HFFc6 (cell line): ENCODE measurements around the gene ZSCAN30. TPM values are rescaled to one million over a fixed set of nuclear protein-coding genes. Genes with fewer than 3 reads are reported as not detected.

ENCODE experiments used
- DNase-seq: peaks from one replicate; pipeline ENCODE4 v3.0.0-alpha.2; 2018
- H3K27ac Mint-ChIP-seq: 2 replicates; pipeline ENCODE4 v1.8.0; 2020; ENCODE audit warnings: mild to moderate bottlenecking, mixed read lengths
- H3K27me3 Mint-ChIP-seq: 2 replicates; pipeline ENCODE4 v1.8.0; 2021; ENCODE audit warnings: mild to moderate bottlenecking, moderate library complexity, mixed read lengths; ENCODE audit not compliant: insufficient read depth
- H3K36me3 Mint-ChIP-seq: 2 replicates; pipeline ENCODE4 v1.8.0; 2021; ENCODE audit warnings: low read depth, mixed read lengths
- H3K4me1 Mint-ChIP-seq: 2 replicates; pipeline ENCODE4 v1.8.0; 2020; ENCODE audit warnings: low read depth, mixed read lengths
- H3K4me3 Mint-ChIP-seq: 2 replicates; pipeline ENCODE4 v1.8.0; 2020; ENCODE audit warnings: mild to moderate bottlenecking, moderate library complexity, mixed read lengths
- H3K9me3 Mint-ChIP-seq: 2 replicates; pipeline ENCODE4 v1.8.0; 2020; ENCODE audit warnings: mild to moderate bottlenecking, mixed read lengths
- total RNA-seq, 6 experiments: library from RNA; stranded (reverse); fragmentation: NEBNext Ultra II Directional; extraction: Animal tissue kit (Norgen Biotek cat#: 25700); gene quantifications; 2 replicates in 1 of 6; 3 replicates in 5 of 6; pipeline ENCODE4 v1.2.3, GENCODE V29; 2021
- TF ChIP-seq, protein P1 (sequence below): fragments of 200-600 bp; sonication (generic); IDR thresholded peaks from 2 replicates; pipeline ENCODE4 v1.5.0; 2021; ENCODE audit warnings: antibody characterized with exemption, mild to moderate bottlenecking

Gene ZSCAN30
- total RNA-seq, 6 experiments from 2014 or later, result 10.9 to 16.1 (median 14.7) TPM

DNA sequence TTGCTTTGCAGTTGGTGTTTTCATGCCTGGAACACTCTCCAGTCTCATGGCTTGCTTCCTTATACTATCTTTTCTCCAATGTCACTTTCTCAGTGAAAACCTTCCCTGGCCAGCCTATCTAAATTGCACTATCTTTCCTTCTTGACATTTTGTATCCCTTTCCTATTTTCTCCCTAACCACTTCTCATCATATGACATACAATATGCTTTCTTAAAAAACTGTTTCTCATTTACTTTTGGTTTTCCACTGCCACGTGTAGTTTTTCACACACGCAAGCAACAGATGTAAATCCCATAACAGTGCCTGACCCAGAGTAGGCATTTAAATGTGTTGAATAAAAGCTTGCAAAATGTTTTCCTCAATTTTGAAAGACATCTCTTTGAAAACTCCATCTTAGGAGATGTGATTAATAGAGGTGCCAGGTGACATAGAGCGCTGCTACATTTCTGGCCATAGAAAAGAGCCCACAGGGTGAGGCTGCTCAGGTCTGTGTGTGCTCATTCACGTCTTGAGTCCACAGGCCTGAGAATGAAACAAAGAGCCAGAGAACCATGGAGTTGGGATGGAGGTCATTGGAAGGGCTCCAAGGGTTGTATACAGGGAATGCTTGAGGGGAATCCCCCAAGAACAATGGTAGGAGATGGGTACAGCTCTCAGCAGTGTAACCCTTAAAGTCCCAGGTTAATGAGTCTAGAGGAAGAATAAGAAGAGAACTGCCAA, 41.5 kb upstream of the ZSCAN30 start:
- Mint-ChIP-seq H3K4me1 (peaks cover 18% of the 10 kb centered on the region), H3K27ac (no peak overlapping the region)

DNA sequence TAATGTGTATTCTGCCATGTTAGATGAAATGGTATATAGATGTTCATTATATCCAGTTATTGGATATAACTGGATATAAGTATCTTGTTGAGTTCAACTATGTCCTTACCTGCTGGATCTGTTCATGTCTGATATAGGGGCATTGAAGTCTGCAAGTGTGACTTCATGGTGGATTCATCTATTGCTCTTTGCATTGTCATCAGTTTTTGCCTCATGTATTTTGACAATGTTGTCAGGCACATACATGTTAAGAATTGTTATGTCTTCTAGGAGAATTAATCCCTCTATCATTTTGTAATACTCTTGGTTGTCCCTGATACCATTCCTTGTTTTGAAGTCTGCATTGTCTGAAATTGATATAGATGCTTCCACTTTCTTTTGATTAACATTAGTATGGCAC, 38.8 kb upstream of the ZSCAN30 start:
- TF ChIP-seq, protein P1, sequence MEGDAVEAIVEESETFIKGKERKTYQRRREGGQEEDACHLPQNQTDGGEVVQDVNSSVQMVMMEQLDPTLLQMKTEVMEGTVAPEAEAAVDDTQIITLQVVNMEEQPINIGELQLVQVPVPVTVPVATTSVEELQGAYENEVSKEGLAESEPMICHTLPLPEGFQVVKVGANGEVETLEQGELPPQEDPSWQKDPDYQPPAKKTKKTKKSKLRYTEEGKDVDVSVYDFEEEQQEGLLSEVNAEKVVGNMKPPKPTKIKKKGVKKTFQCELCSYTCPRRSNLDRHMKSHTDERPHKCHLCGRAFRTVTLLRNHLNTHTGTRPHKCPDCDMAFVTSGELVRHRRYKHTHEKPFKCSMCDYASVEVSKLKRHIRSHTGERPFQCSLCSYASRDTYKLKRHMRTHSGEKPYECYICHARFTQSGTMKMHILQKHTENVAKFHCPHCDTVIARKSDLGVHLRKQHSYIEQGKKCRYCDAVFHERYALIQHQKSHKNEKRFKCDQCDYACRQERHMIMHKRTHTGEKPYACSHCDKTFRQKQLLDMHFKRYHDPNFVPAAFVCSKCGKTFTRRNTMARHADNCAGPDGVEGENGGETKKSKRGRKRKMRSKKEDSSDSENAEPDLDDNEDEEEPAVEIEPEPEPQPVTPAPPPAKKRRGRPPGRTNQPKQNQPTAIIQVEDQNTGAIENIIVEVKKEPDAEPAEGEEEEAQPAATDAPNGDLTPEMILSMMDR, result no peak
- Mint-ChIP-seq H3K4me3 (no peak overlapping the region), H3K27ac (no peak overlapping the region), H3K4me1 (peaks cover 24% of the 10 kb centered on the region), H3K36me3 (peaks cover 6% of the 10 kb centered on the region), H3K27me3 (no peaks in the 10 kb centered on the region), H3K9me3 (peaks cover 8% of the 10 kb centered on the region)
- no peak for DNase-seq

More for the DNA sequence above, 41.5 kb upstream of the ZSCAN30 start:
- Mint-ChIP-seq H3K9me3 (peaks cover 8% of the 10 kb centered on the region), H3K36me3 (peaks cover 9% of the 10 kb centered on the region), H3K4me3 (no peak overlapping the region), H3K27me3 (no peaks in the 10 kb centered on the region)
- TF ChIP-seq, protein P1, result no peak
- no peak for DNase-seq

DNA sequence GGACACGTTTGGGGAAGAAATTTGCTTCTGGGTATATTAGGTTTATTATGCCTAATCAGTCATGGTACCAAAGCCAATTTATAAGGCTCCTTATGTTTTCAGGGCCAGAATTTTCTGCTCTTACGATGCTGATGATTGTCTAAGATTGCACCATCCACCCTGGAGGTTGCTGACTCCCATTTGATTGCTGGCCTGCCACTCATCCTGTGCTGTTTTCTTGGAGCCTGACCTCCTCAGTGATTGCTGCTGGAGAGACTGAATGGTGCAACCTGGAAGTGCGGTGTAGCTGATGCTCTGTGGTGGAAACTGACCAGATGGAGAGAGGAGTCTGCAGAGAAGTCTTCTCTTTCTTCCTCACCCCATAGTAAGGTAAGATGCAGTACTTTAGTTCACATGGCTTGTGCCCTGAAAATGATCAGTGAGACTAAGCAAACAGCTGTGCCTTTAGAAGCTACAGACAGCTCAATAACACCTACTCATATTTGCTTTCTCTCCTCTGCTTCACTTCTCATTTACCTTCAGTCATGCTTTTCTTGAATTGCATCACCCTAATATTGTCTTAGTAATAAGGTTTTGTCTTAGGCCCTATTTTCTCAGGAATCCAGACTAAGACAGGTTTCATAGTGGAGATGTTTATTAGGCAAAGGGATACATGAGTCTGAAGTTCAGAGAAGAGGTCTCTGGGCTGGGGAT, 36.8 kb upstream of the ZSCAN30 start:
- no peak for DNase-seq
- Mint-ChIP-seq H3K9me3 (peaks cover 8% of the 10 kb centered on the region), H3K4me1 (peaks cover 40% of the 10 kb centered on the region), H3K36me3 (peaks cover 13% of the 10 kb centered on the region; the same call in 1 of the 2 replicates), H3K27ac (peak overlapping the region; percentile 4), H3K27me3 (no peaks in the 10 kb centered on the region), H3K4me3 (no peak overlapping the region)
- TF ChIP-seq, protein P1, result no peak

DNA sequence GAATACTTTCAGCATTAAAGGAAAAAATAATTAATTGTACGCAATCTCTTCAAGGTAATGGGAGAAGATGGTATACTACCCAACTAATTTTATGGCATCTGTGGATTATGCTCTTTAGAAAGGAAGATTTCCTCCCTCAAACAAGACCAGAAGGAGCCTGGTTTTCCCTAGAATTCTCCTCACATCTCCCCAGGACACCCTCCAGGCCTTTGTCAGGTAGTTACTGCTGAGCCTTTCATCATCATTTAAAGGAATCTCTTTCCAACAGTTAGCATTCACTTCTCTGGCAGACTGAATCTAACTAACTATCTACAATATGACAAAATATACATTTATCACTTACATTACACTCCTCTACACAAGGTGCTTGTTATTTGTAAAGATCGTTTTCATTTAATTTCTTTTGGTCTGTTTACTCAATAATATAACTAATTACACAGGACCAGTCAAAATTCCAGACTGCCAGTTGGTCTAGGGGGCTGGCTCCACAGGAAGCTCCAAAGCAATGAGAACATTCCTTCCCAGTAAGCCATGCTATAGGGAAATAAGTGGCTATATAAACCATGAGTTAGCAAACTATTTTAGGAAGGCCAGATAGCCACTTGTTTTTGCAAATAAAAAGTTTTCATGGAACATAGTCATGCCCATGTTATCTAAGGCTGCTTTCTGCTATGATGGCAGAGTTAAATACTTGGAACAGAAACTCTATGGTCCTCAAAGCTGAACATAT, 35.1 kb upstream of the ZSCAN30 start:
- Mint-ChIP-seq H3K4me1 (peaks cover 40% of the 10 kb centered on the region), H3K36me3 (peaks cover 13% of the 10 kb centered on the region; the same call in 1 of the 2 replicates), H3K4me3 (peak overlapping the region; percentile 31; the same call in 1 of the 2 replicates), H3K9me3 (peaks cover 8% of the 10 kb centered on the region), H3K27me3 (no peaks in the 10 kb centered on the region), H3K27ac (peak overlapping the region; percentile 87)
- TF ChIP-seq, protein P1, result no peak
- DNase-seq, result peak; percentile 69
